NCI-H1436 (cell line): ENCODE measurements around the gene E2F8.

Experiments used
- DNase-seq: peaks from one replicate; lab custom pipeline; 2025; lab: John Stamatoyannopoulos, UW

E2F8 gene

GRCh38 chr11:19252394-19253152, 11.8 kb upstream of the E2F8 start:
- no peak for DNase-seq

GRCh38 chr11:19251577-19251976, 10.8 kb upstream of the E2F8 start:
- no peak for DNase-seq

- no peak for DNase-seq
Measured at GRCh38 chr11:19246816-19247215, 6.1 kb upstream of the E2F8 start.

DNA sequence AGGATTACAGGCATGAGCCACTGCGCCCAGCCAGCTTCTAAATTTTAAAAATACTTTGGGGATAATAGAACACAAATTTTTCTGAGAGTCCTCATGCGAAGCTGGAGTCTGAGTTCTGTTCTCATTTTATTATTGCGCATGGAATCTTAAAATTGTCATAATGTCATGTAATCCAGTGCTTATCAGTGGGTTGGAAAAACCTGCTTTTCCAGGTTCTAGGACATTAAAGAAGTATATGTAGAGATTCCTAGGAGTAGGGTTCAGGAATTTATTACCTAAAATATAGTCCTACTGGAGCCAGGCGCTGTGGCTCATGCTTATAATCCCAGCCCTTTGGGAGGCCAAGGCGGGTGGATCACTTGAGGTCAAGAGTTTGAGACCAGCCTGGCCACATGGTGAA, 4.6 kb upstream of the E2F8 start:
- no peak for DNase-seq

- DNase-seq: no peak
Measured at GRCh38 chr11:19244621-19245020, 3.9 kb upstream of the E2F8 start.

GRCh38 chr11:19244084-19244483, 3.3 kb upstream of the E2F8 start:
- DNase-seq: no peak

DNA sequence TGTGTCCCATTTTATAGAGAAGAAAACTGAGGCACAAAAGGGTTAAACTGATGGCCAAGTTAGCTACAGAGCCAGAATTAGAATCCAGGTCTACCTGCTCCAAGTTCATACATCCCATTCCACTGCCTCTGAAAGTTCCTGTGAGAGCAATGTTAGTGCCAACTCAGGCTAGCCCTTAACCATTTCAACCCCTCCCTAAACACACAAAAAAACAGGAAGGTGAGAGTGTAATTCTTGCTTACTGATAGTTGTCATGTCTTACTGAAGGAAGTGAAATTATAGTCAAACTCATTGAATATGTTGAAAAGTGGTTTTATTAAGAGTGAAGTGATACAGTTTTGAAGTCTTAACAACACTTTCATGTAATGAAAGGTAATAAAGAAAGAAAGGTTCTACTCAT, 2.9 kb upstream of the E2F8 start:
- DNase-seq: no peak

DNA sequence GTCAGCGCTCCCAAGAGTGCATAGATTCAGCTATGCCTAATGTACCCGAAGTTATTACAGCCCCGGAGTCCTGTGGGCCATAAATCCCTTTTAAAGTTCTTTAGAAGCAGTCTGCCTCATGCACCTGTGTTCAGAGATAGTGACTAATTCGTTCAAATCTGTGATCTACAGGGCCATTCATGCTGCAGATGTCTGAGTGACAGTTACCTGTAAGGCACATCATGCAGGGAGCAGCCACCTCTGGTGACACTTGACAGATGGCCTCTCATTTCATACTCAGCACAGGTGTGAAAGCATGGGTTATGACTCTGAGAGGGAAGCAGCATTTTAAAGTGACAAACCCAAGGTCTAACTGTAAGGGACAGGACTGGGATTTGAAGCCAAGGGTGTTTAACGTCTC, 2.4 kb upstream of the E2F8 start:
- DNase-seq: no peak

- DNase-seq: no peak
Measured at GRCh38 chr11:19242179-19242932, 1.6 kb upstream of the E2F8 start.

DNA sequence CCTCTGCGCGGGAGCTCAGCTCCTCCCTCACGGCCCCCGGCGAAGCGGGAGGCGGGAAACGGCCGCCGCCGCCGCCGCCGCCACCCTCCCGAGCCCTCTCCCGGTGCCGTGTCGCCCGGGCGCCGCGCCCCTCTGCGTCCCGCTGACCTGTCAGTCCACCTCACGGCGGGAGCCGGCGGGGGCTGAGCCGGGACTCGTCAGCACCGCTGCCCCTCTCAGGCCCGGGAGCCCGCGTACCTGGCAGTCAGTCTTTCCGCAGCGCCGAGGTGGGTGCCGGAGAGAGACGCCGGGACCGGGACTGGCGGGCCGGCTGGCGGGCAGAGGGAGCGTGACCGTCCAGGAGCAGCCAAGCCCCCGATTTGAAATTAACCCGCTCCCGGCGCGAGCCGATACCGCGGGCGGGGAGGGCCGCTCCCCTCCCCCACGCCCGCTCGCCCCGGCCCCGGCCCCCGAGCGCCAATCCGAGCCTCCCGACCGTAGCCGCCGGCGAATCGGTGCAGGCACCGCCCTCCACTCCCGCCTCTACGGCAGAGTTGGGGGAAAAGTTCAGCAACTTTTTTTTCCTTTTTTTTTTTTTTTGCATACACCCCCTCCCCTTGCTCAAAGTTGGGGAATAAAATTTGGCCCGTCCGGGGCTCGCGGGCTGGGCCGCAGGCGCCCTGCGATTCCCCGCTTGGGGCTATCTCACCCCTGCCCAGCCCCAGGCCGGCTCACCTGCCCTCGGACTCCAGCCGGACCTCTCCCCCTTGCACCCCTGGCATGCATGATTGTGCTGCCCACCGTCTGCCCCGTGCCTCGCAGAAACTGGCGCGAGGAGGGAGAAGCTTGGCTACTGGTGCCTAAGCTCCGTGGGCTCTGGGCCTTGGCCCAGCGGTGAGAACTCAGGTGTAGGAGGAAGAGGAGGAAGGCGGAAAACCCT, 774 bp upstream of the E2F8 start:
- no peak for DNase-seq

DNA sequence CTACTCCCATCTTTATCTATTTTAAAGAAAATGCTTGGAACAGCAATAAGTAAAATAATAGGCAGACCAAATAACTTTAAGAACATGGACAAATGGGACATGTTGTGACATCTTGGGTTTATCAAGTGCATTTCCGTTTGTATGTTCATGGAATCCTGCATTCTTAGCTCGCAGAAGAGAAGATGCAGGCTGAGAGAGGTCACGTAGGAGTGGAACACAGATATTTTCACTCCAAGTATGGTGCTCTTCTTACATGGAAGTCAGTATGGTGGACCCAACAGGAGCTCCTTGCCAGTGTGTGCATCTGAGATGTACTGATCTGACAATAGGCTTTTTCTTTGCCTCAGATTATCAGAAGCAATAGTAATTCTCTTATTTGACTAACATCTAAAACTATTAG, 1.7 kb downstream of the E2F8 start:
- DNase-seq: no peak

- no peak for DNase-seq
Measured at GRCh38 chr11:19237813-19238212, 2.9 kb downstream of the E2F8 start.

- no peak for DNase-seq
Measured at GRCh38 chr11:19237381-19237780, 3.4 kb downstream of the E2F8 start.

DNA sequence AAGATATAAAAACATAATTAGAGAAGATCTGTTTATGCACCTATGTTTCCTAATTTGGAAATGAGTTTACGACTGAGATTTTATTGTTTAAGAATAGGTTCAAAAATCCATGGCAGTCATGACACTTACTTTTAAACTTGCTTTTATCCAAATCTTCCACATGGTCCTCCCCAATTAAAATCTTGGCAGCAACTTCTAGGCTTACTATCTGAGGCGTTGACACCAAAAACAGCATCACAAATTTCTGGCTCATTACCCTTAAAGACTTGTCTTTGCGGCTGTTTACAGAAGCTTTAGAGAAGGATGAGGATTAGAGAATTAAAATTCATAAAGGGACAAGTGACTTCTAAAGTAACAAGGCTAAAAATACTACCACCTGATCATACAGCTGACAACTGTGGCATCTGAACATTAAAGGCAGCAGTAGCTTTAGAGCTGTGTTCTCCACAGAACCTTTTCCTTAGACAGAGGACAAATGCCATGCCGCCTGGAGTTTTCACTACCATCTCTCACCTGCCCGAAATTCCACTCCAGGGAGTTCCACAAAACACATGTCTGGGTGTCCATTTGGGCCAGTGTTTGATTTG, 6.4 kb downstream of the E2F8 start:
- DNase-seq: no peak

- DNase-seq: no peak
Measured at GRCh38 chr11:19232910-19233503, 7.7 kb downstream of the E2F8 start.

- DNase-seq: no peak
Measured at GRCh38 chr11:19229671-19230070, 11.1 kb downstream of the E2F8 start.

- no peak for DNase-seq
Measured at GRCh38 chr11:19228968-19229367, 11.8 kb downstream of the E2F8 start.

- DNase-seq: no peak
Measured at GRCh38 chr11:19226378-19227195, 14.2 kb downstream of the E2F8 start.

DNA sequence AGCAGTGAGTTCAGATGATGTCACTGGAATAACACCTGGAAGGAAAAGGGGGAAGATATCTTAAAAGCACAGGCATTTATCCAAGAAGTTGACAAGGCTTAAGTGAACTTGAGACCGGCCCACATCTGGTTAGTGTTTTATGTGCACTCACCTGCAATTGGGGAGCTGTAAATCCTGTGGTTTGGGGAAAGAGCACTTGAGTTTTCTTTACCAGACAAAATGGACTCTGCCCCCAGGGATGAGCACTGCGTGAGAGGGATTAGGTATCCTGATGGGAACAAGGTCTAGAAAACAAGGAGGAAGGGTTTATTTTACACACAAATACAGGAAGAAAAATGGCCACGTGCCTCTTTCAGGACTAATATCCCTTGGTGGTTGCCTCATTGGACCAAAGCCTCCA, 15.2 kb downstream of the E2F8 start:
- no peak for DNase-seq

DNA sequence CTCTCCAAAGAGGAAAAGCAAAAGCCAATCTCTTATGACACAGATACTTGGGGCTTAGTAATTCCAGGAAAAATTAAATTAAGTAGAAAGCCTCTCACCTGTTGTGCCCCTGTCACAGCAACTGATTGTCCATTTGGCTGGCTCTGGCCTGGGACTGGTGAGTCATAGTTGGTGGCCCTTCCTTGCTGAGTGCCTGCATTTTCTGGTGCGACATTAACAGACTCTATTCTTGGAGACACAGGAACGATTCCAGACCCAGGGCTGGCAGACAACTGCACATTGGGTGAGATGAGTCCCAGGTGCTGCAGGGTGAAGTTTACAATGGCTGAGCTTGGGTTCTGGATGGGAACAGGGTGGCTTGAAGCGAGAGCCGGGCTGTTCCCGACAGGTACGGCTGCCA, 15.6 kb downstream of the E2F8 start:
- no peak for DNase-seq
